ENCODE measurements around the gene PTK6. TPM values are rescaled to one million over a fixed set of nuclear protein-coding genes. Genes with fewer than 3 reads are reported as not detected.

Gene PTK6
- total RNA-seq, 1 donor from 2014 or later: 2.1 TPM

- DNase-seq (ENCODE audit: low read depth): peak; percentile 65
These were observed 4.7 kb downstream of the PTK6 start for GRCh38 chr20:63532449-63532971.

GRCh38 chr20:63531686-63532448 lies 5.3 kb downstream of the PTK6 start:
- no peak for DNase-seq (ENCODE audit: low read depth)

GRCh38 chr20:63530788-63531160 lies 6.4 kb downstream of the PTK6 start:
- DNase-seq (ENCODE audit: low read depth): no peak

GRCh38 chr20:63529861-63530787 lies 7.1 kb downstream of the PTK6 start:
- DNase-seq (ENCODE audit: low read depth): no peak

GRCh38 chr20:63529180-63529860 lies 7.9 kb downstream of the PTK6 start:
- no peak for DNase-seq (ENCODE audit: low read depth)

GRCh38 chr20:63527184-63527583 lies 10.0 kb downstream of the PTK6 start:
- DNase-seq (ENCODE audit: low read depth): no peak

- no peak for DNase-seq (ENCODE audit: low read depth)
These were observed 11.2 kb downstream of the PTK6 start for GRCh38 chr20:63525971-63526370.

- DNase-seq (ENCODE audit: low read depth): no peak
These were observed 12.0 kb downstream of the PTK6 start for GRCh38 chr20:63525185-63525584.

- peak; percentile 69 for DNase-seq (ENCODE audit: low read depth)
These were observed 14.1 kb downstream of the PTK6 start for GRCh38 chr20:63522981-63523611.

- no peak for DNase-seq (ENCODE audit: low read depth)
These were observed 14.9 kb downstream of the PTK6 start for GRCh38 chr20:63522091-63522868.

GRCh38 chr20:63521602-63522001 lies 15.6 kb downstream of the PTK6 start:
- DNase-seq (ENCODE audit: low read depth): no peak

GRCh38 chr20:63520934-63521601 lies 16.1 kb downstream of the PTK6 start:
- peak; percentile 81 for DNase-seq (ENCODE audit: low read depth)

- DNase-seq (ENCODE audit: low read depth): peak; percentile 83
These were observed 16.7 kb downstream of the PTK6 start, which contains the start of gene PPDPF for GRCh38 chr20:63520504-63520933. Gene PPDPF (plus strand): TSS chr20:63520765. CDS start chr20:63521309, 544 bp downstream.

GRCh38 chr20:63519668-63520503 lies 17.3 kb downstream of the PTK6 start:
- peak; percentile 62 for DNase-seq (ENCODE audit: low read depth)

- no peak for DNase-seq (ENCODE audit: low read depth)
These were observed 18.1 kb downstream of the PTK6 start for GRCh38 chr20:63518946-63519667.

GRCh38 chr20:63518351-63518861 lies 18.8 kb downstream of the PTK6 start:
- DNase-seq (ENCODE audit: low read depth): no peak
